GM18499 (cell line): ENCODE results near the gene METAP1D.

Experiments used
- ATAC-seq: cut with Tn5 transposase; IDR thresholded peaks from one replicate; pipeline ENCODE4 v1.9.1; 2021; ENCODE audit warnings: moderate number of reproducible peaks; ENCODE audit not compliant: insufficient read depth, unreplicated experiment

METAP1D gene

GRCh38 chr2:172074254-172074653, 74.5 kb downstream of the METAP1D start:
- no peak for ATAC-seq

- no peak for ATAC-seq
Measured at GRCh38 chr2:172079416-172079815, 79.7 kb downstream of the METAP1D start.

- no peak for ATAC-seq
Measured at GRCh38 chr2:172079838-172080640, 80.3 kb downstream of the METAP1D start.

GRCh38 chr2:172080641-172081220, 81.0 kb downstream of the METAP1D start:
- no peak for ATAC-seq

- ATAC-seq = no peak
Measured at GRCh38 chr2:172081221-172082022, 81.7 kb downstream of the METAP1D start.

- no peak for ATAC-seq
Measured at GRCh38 chr2:172082105-172082943, 82.6 kb downstream of the METAP1D start.

- no peak for ATAC-seq
Measured at GRCh38 chr2:172082944-172083627, 83.3 kb downstream of the METAP1D start.

- ATAC-seq = no peak
Measured at GRCh38 chr2:172083628-172084394, 84.1 kb downstream of the METAP1D start.

GRCh38 chr2:172084395-172084644, 84.6 kb downstream of the METAP1D start:
- ATAC-seq = no peak

- ATAC-seq = peak; percentile 87
Measured at GRCh38 chr2:172084645-172085459, 85.1 kb downstream of the METAP1D start.

- ATAC-seq = no peak
Measured at GRCh38 chr2:172085460-172086159, 85.9 kb downstream of the METAP1D start, which contains the start of gene DLX1. Gene DLX1, plus strand, starts transcription at chr2:172085507. Its CDS starts 171 bp downstream, at chr2:172085678.

GRCh38 chr2:172086241-172087206, 86.8 kb downstream of the METAP1D start:
- ATAC-seq = no peak

- no peak for ATAC-seq
Measured at GRCh38 chr2:172087207-172087779, 87.5 kb downstream of the METAP1D start.

- ATAC-seq = no peak
Measured at GRCh38 chr2:172087780-172088244, 88.1 kb downstream of the METAP1D start.

- ATAC-seq = no peak
Measured at GRCh38 chr2:172088245-172089004, 88.7 kb downstream of the METAP1D start.
